Astrocyte (in vitro differentiated cells and primary cell): ENCODE results near the gene ALDH3B2. TPM values are rescaled to one million over a fixed set of nuclear protein-coding genes. Genes with fewer than 3 reads are reported as not detected.

ENCODE experiments used
- DNase-seq: peaks from one replicate; pipeline ENCODE4 v3.0.0-alpha.2; 2010; ENCODE audit warnings: low read depth
- FAIRE-seq: peaks from 2 replicates; lab custom pipeline; 2011; peaks lifted over from hg19 to GRCh38; lab: Jason Lieb, UNC
- H2AFZ ChIP-seq: 2 replicates; pipeline ENCODE4 v1.6.0; 2012; ENCODE audit warnings: low read depth, low read length, inconsistent platforms
- H3K27ac ChIP-seq: 2 replicates; pipeline ENCODE4 v1.5.1; 2011; ENCODE audit warnings: low read depth, low read length, inconsistent platforms
- H3K27me3 ChIP-seq: 2 replicates; pipeline ENCODE4 v1.6.0; 2011; ENCODE audit warnings: low read length, inconsistent platforms; ENCODE audit not compliant: insufficient read depth
- H3K36me3 ChIP-seq: 2 replicates; pipeline ENCODE4 v1.5.1; 2011; ENCODE audit warnings: low read length, inconsistent platforms; ENCODE audit not compliant: insufficient read depth
- H3K4me1 ChIP-seq: 2 replicates; pipeline ENCODE4 v1.5.1; 2011; ENCODE audit warnings: low read length, inconsistent platforms; ENCODE audit not compliant: insufficient read depth
- H3K4me2 ChIP-seq: 2 replicates; pipeline ENCODE4 v1.6.0; 2012; ENCODE audit warnings: low read length, inconsistent platforms
- H3K4me3 ChIP-seq: 2 replicates; pipeline ENCODE4 v1.5.1; 2011; ENCODE audit warnings: low read depth, mild to moderate bottlenecking, low read length, inconsistent platforms; ENCODE audit not compliant: insufficient read depth
- H3K79me2 ChIP-seq: 2 replicates; pipeline ENCODE4 v1.6.0; 2012; ENCODE audit warnings: mild to moderate bottlenecking, low read length, inconsistent platforms; ENCODE audit not compliant: insufficient read depth
- H3K9ac ChIP-seq: 2 replicates; pipeline ENCODE4 v1.6.0; 2012; ENCODE audit warnings: mild to moderate bottlenecking, low read length, inconsistent platforms
- H3K9me3 ChIP-seq: 2 replicates; pipeline ENCODE4 v1.5.1; 2012; ENCODE audit warnings: low read depth, mild to moderate bottlenecking, low read length, inconsistent platforms; ENCODE audit not compliant: insufficient read depth
- H4K20me1 ChIP-seq: 2 replicates; pipeline ENCODE4 v1.6.0; 2012; ENCODE audit warnings: low read length, inconsistent platforms; ENCODE audit not compliant: insufficient read depth
- H3K27ac Mint-ChIP-seq: one replicate; pipeline ENCODE4 v1.8.0; 2021; ENCODE audit warnings: mild to moderate bottlenecking, mixed read lengths; ENCODE audit not compliant: unreplicated experiment
- H3K27me3 Mint-ChIP-seq: one replicate; pipeline ENCODE4 v1.8.0; 2021; ENCODE audit warnings: low read depth, mixed read lengths; ENCODE audit not compliant: unreplicated experiment
- H3K36me3 Mint-ChIP-seq: one replicate; pipeline ENCODE4 v1.8.0; 2021; ENCODE audit warnings: low read depth, mixed read lengths; ENCODE audit not compliant: unreplicated experiment
- H3K4me1 Mint-ChIP-seq: one replicate; pipeline ENCODE4 v1.8.0; 2021; ENCODE audit warnings: low read depth, mixed read lengths; ENCODE audit not compliant: unreplicated experiment
- H3K4me3 Mint-ChIP-seq: one replicate; pipeline ENCODE4 v1.8.0; 2021; ENCODE audit warnings: mild to moderate bottlenecking, moderate library complexity, mixed read lengths; ENCODE audit not compliant: unreplicated experiment
- H3K9me3 Mint-ChIP-seq: one replicate; pipeline ENCODE4 v1.8.0; 2021; ENCODE audit warnings: mild to moderate bottlenecking, mixed read lengths; ENCODE audit not compliant: unreplicated experiment
- CTCF ChIP-seq: IDR thresholded peaks from 2 replicates; pipeline ENCODE4 v1.5.1; 2011; ENCODE audit warnings: low read depth, mild to moderate bottlenecking, inconsistent platforms, low read length, moderate library complexity; ENCODE audit not compliant: insufficient read depth
- EZH2 ChIP-seq: IDR thresholded peaks from 2 replicates; pipeline ENCODE4 v1.6.1; 2012; ENCODE audit warnings: mild to moderate bottlenecking, low read length, inconsistent platforms; ENCODE audit not compliant: insufficient read depth
- total RNA-seq: library from RNA; stranded (reverse); gene quantifications from 2 replicates; pipeline ENCODE4 v1.2.1, GENCODE V29; 2021

The ALDH3B2 gene
- total RNA-seq, 1 donor from 2014 or later: not detected

- Mint-ChIP-seq H3K27ac (no peak overlapping the region), H3K4me3 (no peak overlapping the region), H3K4me1 (no peaks in the 10 kb centered on the region), H3K36me3 (no peaks in the 10 kb centered on the region), H3K27me3 (peaks cover 8% of the 10 kb centered on the region), H3K9me3 (no peaks in the 10 kb centered on the region)
- H3K4me3 ChIP-seq: no peak overlapping the region
- no peak for TF ChIP-seq EZH2
- no peaks in the 10 kb centered on the region for H3K9me3 ChIP-seq
- no peak overlapping the region for H3K27ac ChIP-seq
- H3K27me3 ChIP-seq: no peaks in the 10 kb centered on the region
- no peaks in the 10 kb centered on the region for H3K36me3 ChIP-seq
- no peaks in the 10 kb centered on the region for H3K79me2 ChIP-seq
- DNase-seq: no peak
- no peak for FAIRE-seq
- H3K4me1 ChIP-seq: no peaks in the 10 kb centered on the region
- H2AFZ ChIP-seq: no peak overlapping the region
- no peak overlapping the region for H3K9ac ChIP-seq
- no peak overlapping the region for H3K4me2 ChIP-seq
- peaks cover 3% of the 10 kb centered on the region for H4K20me1 ChIP-seq
Measured at GRCh38 chr11:67668192-67668551, 6.3 kb downstream of the ALDH3B2 start.

- Mint-ChIP-seq H3K27ac (no peak overlapping the region), H3K27me3 (peaks cover 11% of the 10 kb centered on the region), H3K36me3 (no peaks in the 10 kb centered on the region), H3K9me3 (no peaks in the 10 kb centered on the region), H3K4me3 (no peak overlapping the region), H3K4me1 (no peaks in the 10 kb centered on the region)
- Histone ChIP-seq H3K4me1 (no peaks in the 10 kb centered on the region), H3K27me3 (no peaks in the 10 kb centered on the region), H3K4me2 (no peak overlapping the region), H2AFZ (no peak overlapping the region), H3K4me3 (no peak overlapping the region), H3K9me3 (no peaks in the 10 kb centered on the region), H3K27ac (no peak overlapping the region), H3K9ac (no peak overlapping the region), H3K79me2 (no peaks in the 10 kb centered on the region), H4K20me1 (peaks cover 3% of the 10 kb centered on the region), H3K36me3 (no peaks in the 10 kb centered on the region)
- TF ChIP-seq EZH2 (no peak), CTCF (no peak)
- DNase-seq (no peak), FAIRE-seq (no peak)
Measured at GRCh38 chr11:67667490-67668191, 6.8 kb downstream of the ALDH3B2 start.

GRCh38 chr11:67666676-67667489, 7.5 kb downstream of the ALDH3B2 start:
- Mint-ChIP-seq H3K9me3 (no peaks in the 10 kb centered on the region), H3K27ac (no peak overlapping the region), H3K4me1 (no peaks in the 10 kb centered on the region)

More at GRCh38 chr11:67666676-67667489, 7.5 kb downstream of the ALDH3B2 start:
- TF ChIP-seq EZH2 (no peak), CTCF (no peak)
- H3K4me1 ChIP-seq: no peaks in the 10 kb centered on the region
- no peaks in the 10 kb centered on the region for H3K9me3 ChIP-seq
- H3K36me3 Mint-ChIP-seq: no peaks in the 10 kb centered on the region
- no peak overlapping the region for H3K4me3 Mint-ChIP-seq
- no peak overlapping the region for H3K4me3 ChIP-seq
- H3K27me3 Mint-ChIP-seq: peaks cover 18% of the 10 kb centered on the region
- H2AFZ ChIP-seq: no peak overlapping the region
- no peak overlapping the region for H3K27ac ChIP-seq
- H3K36me3 ChIP-seq: no peaks in the 10 kb centered on the region
- H3K9ac ChIP-seq: no peak overlapping the region
- FAIRE-seq (no peak), DNase-seq (no peak)
- peaks cover 2% of the 10 kb centered on the region for H3K27me3 ChIP-seq
- no peaks in the 10 kb centered on the region for H3K79me2 ChIP-seq
- peaks cover 3% of the 10 kb centered on the region for H4K20me1 ChIP-seq
- H3K4me2 ChIP-seq: no peak overlapping the region
